Cardiac septum (tissue), 1 donor: ENCODE data around the gene TSPEAR. TPM values are rescaled to one million over a fixed set of nuclear protein-coding genes. Genes with fewer than 3 reads are reported as not detected.
"Not testable (repeated sequence)": the region's sequence is repeated elsewhere in the genome, so short reads cannot be mapped to it uniquely, and the experiment has no call there.

Experiments used
- DNase-seq: peaks from one replicate; pipeline ENCODE4 v3.0.0-alpha.2; 2020; ENCODE audit warnings: low spot score
- intact Hi-C: fragments of 100-400 bp; cut with DNase I; formaldehyde crosslinking; loops from one replicate; pipeline ENCODE4 v1.14.0; 2022
- total RNA-seq: library from RNA; stranded (reverse); fragmentation: NEBNext Ultra II Directional; extraction: Animal tissue kit (Norgen Biotek cat#: 25700); gene quantifications from one replicate; pipeline ENCODE4 v1.2.1, GENCODE V29; 2021
- donor health status: DM: no; HTN: no; CAD: no.

Gene TSPEAR
- total RNA-seq, 1 donor from 2014 or later, result not detected

- intact Hi-C loops, result no loop called here
- no peak for DNase-seq
Observed at GRCh38 chr21:44568667-44569556, 142.5 kb downstream of the TSPEAR start.

GRCh38 chr21:44568261-44568660 is 143.1 kb downstream of the TSPEAR start:
- intact Hi-C loops, result no loop called here
- no peak for DNase-seq

GRCh38 chr21:44567481-44568171 is 143.7 kb downstream of the TSPEAR start:
- intact Hi-C loops, result no loop called here

GRCh38 chr21:44566403-44566802 is 145.0 kb downstream of the TSPEAR start:
- intact Hi-C loops, result no loop called here
- DNase-seq, result no peak

More at GRCh38 chr21:44567481-44568171, 143.7 kb downstream of the TSPEAR start:
- DNase-seq, result no peak

- intact Hi-C loops, result no loop called here
- DNase-seq, result no peak
Observed at GRCh38 chr21:44564886-44565598, 146.3 kb downstream of the TSPEAR start.

- intact Hi-C loops, result no loop called here
Observed at GRCh38 chr21:44564099-44564498, 147.3 kb downstream of the TSPEAR start.

GRCh38 chr21:44558695-44559094 is 152.7 kb downstream of the TSPEAR start, which contains the start of gene KRTAP10-3:
TSS of gene KRTAP10-3 (minus strand) at chr21:44558795. CDS start at chr21:44558715, 80 bp downstream.
- intact Hi-C loops, result no loop called here
- no peak for DNase-seq

More at GRCh38 chr21:44564099-44564498, 147.3 kb downstream of the TSPEAR start:
- no peak for DNase-seq

GRCh38 chr21:44558329-44558675 is 153.1 kb downstream of the TSPEAR start:
- DNase-seq, intact Hi-C loops: not testable (repeated sequence)

- intact Hi-C loops, result no loop called here
- no peak for DNase-seq
Observed at GRCh38 chr21:44557491-44558328, 153.7 kb downstream of the TSPEAR start.

GRCh38 chr21:44556879-44557278 is 154.5 kb downstream of the TSPEAR start:
- intact Hi-C loops, result no loop called here
- DNase-seq, result no peak

GRCh38 chr21:44555200-44555875 is 156.0 kb downstream of the TSPEAR start:
- intact Hi-C loops, result no loop called here
- no peak for DNase-seq

- no peak for DNase-seq
- intact Hi-C loops, result no loop called here
Observed at GRCh38 chr21:44552681-44553080, 158.7 kb downstream of the TSPEAR start.

GRCh38 chr21:44552136-44552535 is 159.2 kb downstream of the TSPEAR start:
- intact Hi-C loops, result no loop called here
- no peak for DNase-seq

GRCh38 chr21:44551340-44551961 is 159.9 kb downstream of the TSPEAR start, which contains the start of gene KRTAP10-2:
TSS of gene KRTAP10-2 (minus strand) at chr21:44551505. CDS start at chr21:44551458, 47 bp downstream.
- DNase-seq, result no peak

GRCh38 chr21:44550807-44551206 is 160.6 kb downstream of the TSPEAR start:
- no peak for DNase-seq
- intact Hi-C loops, result no loop called here

More at GRCh38 chr21:44551340-44551961, 159.9 kb downstream of the TSPEAR start, which contains the start of gene KRTAP10-2:
- intact Hi-C loops, result no loop called here

- DNase-seq, intact Hi-C loops: not testable (repeated sequence)
Observed at GRCh38 chr21:44550285-44550684, 161.1 kb downstream of the TSPEAR start.

GRCh38 chr21:44549525-44550211 is 161.7 kb downstream of the TSPEAR start:
- DNase-seq, result no peak
- intact Hi-C loops, result no loop called here
